ENCODE results near the gene CARMIL3. TPM values are rescaled to one million over a fixed set of nuclear protein-coding genes. Genes with fewer than 3 reads are reported as not detected.

Gene CARMIL3
- total and polyA plus RNA-seq, 2 experiments from 2014 or later: 3.7 to 11.8 TPM

- Histone ChIP-seq H3K79me2 (replicated peaks; ENCODE audit: insufficient read depth) (no peaks in the 10 kb centered on the region), H3F3A (replicated peaks; ENCODE audit: low read depth) (no peaks in the 10 kb centered on the region), H3K4me2 (no peak overlapping the region), H4K20me1 (replicated peaks; ENCODE audit: insufficient read depth) (no peaks in the 10 kb centered on the region), H2AFZ (no peak overlapping the region), H3K27me3 (ENCODE audit: insufficient read depth) (no peaks in the 10 kb centered on the region), H3K4me1 (ENCODE audit: insufficient read depth) (no peaks in the 10 kb centered on the region), H3K27ac (ENCODE audit: low read depth) (no peak overlapping the region), H3K4me3 (no peak overlapping the region), H3K9me2 (ENCODE audit: insufficient read depth) (no peaks in the 10 kb centered on the region), H3K36me3 (ENCODE audit: insufficient read depth) (no peaks in the 10 kb centered on the region)
- H3K36me3 Mint-ChIP-seq (ENCODE audit: low read depth): peaks cover 27% of the 10 kb centered on the region
- H3K27ac Mint-ChIP-seq: peak overlapping the region; percentile 53; the same call in 1 of the 2 replicates
- peaks cover 10% of the 10 kb centered on the region for H3K27me3 Mint-ChIP-seq (ENCODE audit: insufficient read depth, low read depth, poor library complexity)
- ATAC-seq: peak; percentile 11; the same call in 2 of the 3 replicates
- no peak for DNase-seq (ENCODE audit: low spot score)
- TF ChIP-seq ZNF114 (CRISPR knock-in tag; IDR thresholded peaks at IDR 0.05): no peak
- no peak for TF ChIP-seq EZH2 (IDR thresholded peaks at IDR 0.05; ENCODE audit: low read depth, unreplicated experiment)
- no peak for TF ChIP-seq POLR2AphosphoS5 (IDR thresholded peaks at IDR 0.05; ENCODE audit: low read depth)
- no peak for TF ChIP-seq NANOG (IDR thresholded peaks at IDR 0.05; ENCODE audit: borderline replicate concordance)
- peaks cover 15% of the 10 kb centered on the region for H3K4me1 Mint-ChIP-seq
- H3K4me3 Mint-ChIP-seq: no peak overlapping the region
- H3K9me3 Mint-ChIP-seq: no peaks in the 10 kb centered on the region; the same call in 2 of the 3 replicates
These were observed 6.1 kb downstream of the CARMIL3 start for GRCh38 chr14:24057867-24058259.

- Mint-ChIP-seq H3K4me1 (peaks cover 10% of the 10 kb centered on the region), H3K4me3 (peak overlapping the region; percentile 30; the same call in 1 of the 3 replicates), H3K27ac (peak overlapping the region; percentile 53; the same call in 1 of the 2 replicates), H3K27me3 (ENCODE audit: insufficient read depth, low read depth, poor library complexity) (peaks cover 5% of the 10 kb centered on the region), H3K9me3 (no peaks in the 10 kb centered on the region; the same call in 2 of the 3 replicates), H3K36me3 (ENCODE audit: low read depth) (peaks cover 23% of the 10 kb centered on the region)
- no peak overlapping the region for H3K4me3 ChIP-seq
- DNase-seq (ENCODE audit: low spot score) (peak; percentile 93), ATAC-seq (peak; percentile 94)
- H2AFZ ChIP-seq: no peak overlapping the region
- no peak overlapping the region for H3K4me2 ChIP-seq
- no peaks in the 10 kb centered on the region for H3K27me3 ChIP-seq (ENCODE audit: insufficient read depth)
- TF ChIP-seq CTCF (conservative IDR thresholded peaks at IDR 0.05; ENCODE audit: low read depth in 2 of 2): peak; percentile 96 to 97
- TF ChIP-seq REST (IDR thresholded peaks at IDR 0.05; ENCODE audit: unreplicated experiment): no peak
- H3K9me2 ChIP-seq (ENCODE audit: insufficient read depth): no peaks in the 10 kb centered on the region
- no peaks in the 10 kb centered on the region for H3K4me1 ChIP-seq (ENCODE audit: insufficient read depth)
- H3K79me2 ChIP-seq (replicated peaks; ENCODE audit: insufficient read depth): no peaks in the 10 kb centered on the region
- H4K20me1 ChIP-seq (replicated peaks; ENCODE audit: insufficient read depth): no peaks in the 10 kb centered on the region
- no peaks in the 10 kb centered on the region for H3K36me3 ChIP-seq (ENCODE audit: insufficient read depth)
- H3K27ac ChIP-seq (ENCODE audit: low read depth): no peak overlapping the region
- H3F3A ChIP-seq (replicated peaks; ENCODE audit: low read depth): no peaks in the 10 kb centered on the region
These were observed 6.6 kb downstream of the CARMIL3 start for GRCh38 chr14:24058260-24058950.
